ENCODE measurements around the gene OTOF. TPM values are rescaled to one million over a fixed set of nuclear protein-coding genes. Genes with fewer than 3 reads are reported as not detected.
A peak's percentile ranks its signal among the peaks of the same experiment; 100 is the strongest.

OTOF gene
- total and polyA plus RNA-seq, 12 donors = 0.03 to 0.25 (median 0.08) TPM; not detected in 8

- Histone ChIP-seq H3K4me1 (peaks cover 0 to 3% (median 0%) of the 10 kb centered on the region in 9 donors), H3K27me3 (no peaks in the 10 kb centered on the region), H3K27ac (no peak overlapping the region), H3K4me3 (no peak overlapping the region), H3K9me3 (no peaks in the 10 kb centered on the region), H3K36me3 (no peaks in the 10 kb centered on the region)
- intact Hi-C loops (cut with DNase I) = no loop called here
- ATAC-seq = no peak
- DNase-seq = no peak
- WGBS, 2 donors = 93 to 95% methylated on average over 2 of the region's 2 CpGs
- TF ChIP-seq CTCF (IDR thresholded peaks at IDR 0.05) = no peak
Observed at GRCh38 chr2:26442301-26442700, 35.6 kb downstream of the OTOF start.

- TF ChIP-seq CTCF (IDR thresholded peaks at IDR 0.05) = no peak
- WGBS, 2 donors = 70 to 74% methylated on average over 5 of the region's 5 CpGs
- no peaks in the 10 kb centered on the region for H3K4me1 ChIP-seq
- no peak overlapping the region for H3K27ac ChIP-seq
- H3K36me3 ChIP-seq = no peaks in the 10 kb centered on the region
- ATAC-seq = no peak
- intact Hi-C loops (cut with DNase I) = no loop called here
- DNase-seq = no peak
- H3K27me3 ChIP-seq = no peaks in the 10 kb centered on the region
- H3K9me3 ChIP-seq = no peaks in the 10 kb centered on the region
- H3K4me3 ChIP-seq = no peak overlapping the region
Observed at GRCh38 chr2:26438926-26439325, 39.0 kb downstream of the OTOF start.

GRCh38 chr2:26438526-26438925 is 39.4 kb downstream of the OTOF start:
- intact Hi-C loops (cut with DNase I) = no loop called here
- WGBS, 2 donors = 53 to 57% methylated on average over 8 of the region's 8 CpGs
- ATAC-seq (peak in 1 of 8 donors; percentile 48), DNase-seq (no peak)
- H3K27ac ChIP-seq = no peak overlapping the region
- H3K27me3 ChIP-seq = no peaks in the 10 kb centered on the region
- H3K9me3 ChIP-seq = no peaks in the 10 kb centered on the region
- TF ChIP-seq CTCF (IDR thresholded peaks at IDR 0.05) = no peak
- no peaks in the 10 kb centered on the region for H3K36me3 ChIP-seq
- no peaks in the 10 kb centered on the region for H3K4me1 ChIP-seq
- H3K4me3 ChIP-seq = no peak overlapping the region

- no peaks in the 10 kb centered on the region for H3K36me3 ChIP-seq
- no peaks in the 10 kb centered on the region for H3K9me3 ChIP-seq
- H3K27me3 ChIP-seq = no peaks in the 10 kb centered on the region
- no peak overlapping the region for H3K27ac ChIP-seq
- no peak for TF ChIP-seq CTCF (IDR thresholded peaks at IDR 0.05)
- ATAC-seq = no peak
- H3K4me1 ChIP-seq = peaks cover 0 to 5% (median 0%) of the 10 kb centered on the region in 9 donors
- H3K4me3 ChIP-seq = no peak overlapping the region
- 91 to 95% methylated on average over 2 of the region's 2 CpGs for WGBS, 2 donors
- no peak for DNase-seq
- intact Hi-C loops (cut with DNase I) = no loop called here
Observed at GRCh38 chr2:26435106-26435505, 42.8 kb downstream of the OTOF start.
